Vagina (tissue), 2 donors: Measurements from ENCODE around the gene C15orf39. TPM values are rescaled to one million over a fixed set of nuclear protein-coding genes. Genes with fewer than 3 reads are reported as not detected.

Source experiments
- DNase-seq, 2 donors: peaks; one replicate each; pipeline ENCODE4 v3.0.0-alpha.2; 2017; ENCODE audit errors: extremely low spot score in 2 of 2
- H3K27ac ChIP-seq: fragments of 200-600 bp; sonication (generic); one replicate; pipeline ENCODE4 v1.5.1; 2019
- H3K27me3 ChIP-seq: fragments of 200-600 bp; sonication (generic); one replicate; pipeline ENCODE4 v1.5.1; 2019
- H3K36me3 ChIP-seq, 2 donors: fragments of 200-600 bp; sonication (generic); one replicate each; pipeline ENCODE4 v1.5.1; 2017 to 2019
- H3K4me1 ChIP-seq: fragments of 200-600 bp; sonication (generic); one replicate; pipeline ENCODE4 v1.5.1; 2019
- H3K4me3 ChIP-seq, 2 donors: fragments of 200-600 bp; sonication (generic); 1 replicate in 1 of 2; 2 replicates in 1 of 2; pipeline ENCODE4 v1.5.1; 2016 to 2019
- H3K9me3 ChIP-seq: fragments of 200-600 bp; sonication (generic); one replicate; pipeline ENCODE4 v1.5.1; 2019
- POLR2A ChIP-seq, 2 donors: fragments of 450-650 bp; IDR thresholded peaks; one replicate each; pipeline ENCODE4 v1.6.1; 2017; ENCODE audit warnings: antibody characterized with exemption in 2 of 2, mild to moderate bottlenecking in 2 of 2, moderate library complexity in 2 of 2
- POLR2AphosphoS5 ChIP-seq, 2 donors: sonication (generic); formaldehyde crosslinking; IDR thresholded peaks; one replicate each; pipeline ENCODE4 v1.9.0; 2017; ENCODE audit warnings: antibody characterized with exemption in 2 of 2, mild to moderate bottlenecking in 2 of 2, low read depth in 1 of 2; ENCODE audit not compliant: insufficient read depth in 1 of 2
- intact Hi-C: fragments of 100-400 bp; cut with DNase I; formaldehyde crosslinking; loops from one replicate; pipeline ENCODE4 v1.15.1; 2023
- total RNA-seq: library from RNA; depleted of rRNA; stranded (reverse); fragments of >200 nt; gene quantifications from one replicate; pipeline ENCODE4 v1.2.3, GENCODE V29; 2016
- TF ChIP-seq, protein P1 (sequence below), 3 experiments: fragments of 450-650 bp in 2 of 3; fragments of 200-600 bp in 1 of 3; sonication (generic) in 1 of 3; IDR thresholded peaks; one replicate each; pipeline ENCODE4 v1.5.1; 2017 to 2019; ENCODE audit warnings: antibody characterized with exemption in 3 of 3, mild to moderate bottlenecking in 2 of 3, moderate library complexity in 2 of 3

The C15orf39 gene
- total RNA-seq, 1 donor from 2014 or later = 20.9 TPM

DNA sequence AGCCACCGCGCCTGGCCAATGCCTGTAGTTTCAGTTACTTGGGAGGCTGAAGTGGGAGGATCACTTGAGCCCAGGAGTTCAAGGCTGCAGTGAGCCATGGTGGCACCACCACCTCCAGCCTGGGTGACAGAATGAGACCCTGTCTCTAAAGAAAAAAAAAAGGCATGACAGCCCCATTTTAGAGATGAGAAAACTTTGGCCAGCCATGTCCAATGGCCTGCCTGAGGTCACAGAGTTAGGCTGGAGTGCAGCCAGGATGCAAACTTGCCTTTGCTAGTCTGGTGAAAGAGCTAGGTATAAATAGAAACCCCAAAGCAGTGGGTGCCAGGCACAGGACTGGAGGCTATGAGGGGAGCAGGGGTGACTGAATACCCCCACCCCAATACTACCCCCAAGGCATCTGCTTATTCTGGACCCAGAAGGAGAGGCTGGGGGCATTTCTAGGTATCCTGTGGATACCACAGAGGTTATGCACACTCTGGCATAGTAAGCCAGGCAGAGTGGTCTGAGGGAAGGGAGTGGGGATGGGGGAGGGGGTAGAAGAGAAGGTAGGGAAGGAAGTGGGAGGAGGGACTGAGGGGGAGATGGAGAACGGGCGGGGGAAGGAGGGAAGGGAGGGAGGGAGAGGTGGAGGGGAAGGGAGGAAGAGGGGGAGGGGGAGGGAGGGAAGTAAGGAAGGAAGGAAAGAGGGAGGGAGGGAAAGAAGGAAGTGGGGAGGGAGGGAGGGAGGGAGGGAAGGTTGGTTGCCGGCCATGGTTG, 16.2 kb upstream of the C15orf39 start:
- Histone ChIP-seq H3K36me3 (no peaks in the 10 kb centered on the region), H3K4me3 (no peak overlapping the region), H3K27ac (no peak overlapping the region), H3K9me3 (no peaks in the 10 kb centered on the region), H3K27me3 (no peaks in the 10 kb centered on the region), H3K4me1 (peaks cover 6% of the 10 kb centered on the region)
- intact Hi-C loops = no loop called here
- TF ChIP-seq POLR2A (IDR thresholded peaks at IDR 0.05) (no peak), POLR2AphosphoS5 (IDR thresholded peaks at IDR 0.05; ENCODE audit: insufficient read depth in 1 of 2, low read depth in 1 of 2) (no peak)
- TF ChIP-seq, protein P1, sequence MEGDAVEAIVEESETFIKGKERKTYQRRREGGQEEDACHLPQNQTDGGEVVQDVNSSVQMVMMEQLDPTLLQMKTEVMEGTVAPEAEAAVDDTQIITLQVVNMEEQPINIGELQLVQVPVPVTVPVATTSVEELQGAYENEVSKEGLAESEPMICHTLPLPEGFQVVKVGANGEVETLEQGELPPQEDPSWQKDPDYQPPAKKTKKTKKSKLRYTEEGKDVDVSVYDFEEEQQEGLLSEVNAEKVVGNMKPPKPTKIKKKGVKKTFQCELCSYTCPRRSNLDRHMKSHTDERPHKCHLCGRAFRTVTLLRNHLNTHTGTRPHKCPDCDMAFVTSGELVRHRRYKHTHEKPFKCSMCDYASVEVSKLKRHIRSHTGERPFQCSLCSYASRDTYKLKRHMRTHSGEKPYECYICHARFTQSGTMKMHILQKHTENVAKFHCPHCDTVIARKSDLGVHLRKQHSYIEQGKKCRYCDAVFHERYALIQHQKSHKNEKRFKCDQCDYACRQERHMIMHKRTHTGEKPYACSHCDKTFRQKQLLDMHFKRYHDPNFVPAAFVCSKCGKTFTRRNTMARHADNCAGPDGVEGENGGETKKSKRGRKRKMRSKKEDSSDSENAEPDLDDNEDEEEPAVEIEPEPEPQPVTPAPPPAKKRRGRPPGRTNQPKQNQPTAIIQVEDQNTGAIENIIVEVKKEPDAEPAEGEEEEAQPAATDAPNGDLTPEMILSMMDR (IDR thresholded peaks at IDR 0.05) = no peak
- DNase-seq = no peak

GRCh38 chr15:75186044-75186443, 15.6 kb upstream of the C15orf39 start:
- Histone ChIP-seq H3K4me1 (peaks cover under 1% of the 10 kb centered on the region), H3K4me3 (no peak overlapping the region), H3K9me3 (no peaks in the 10 kb centered on the region), H3K27ac (no peak overlapping the region), H3K36me3 (no peaks in the 10 kb centered on the region), H3K27me3 (no peaks in the 10 kb centered on the region)
- intact Hi-C loops = no loop called here
- DNase-seq = no peak
- TF ChIP-seq POLR2AphosphoS5 (IDR thresholded peaks at IDR 0.05; ENCODE audit: insufficient read depth in 1 of 2, low read depth in 1 of 2) = no peak
- no peak for TF ChIP-seq POLR2A (IDR thresholded peaks at IDR 0.05)
- TF ChIP-seq, protein P1 (IDR thresholded peaks at IDR 0.05) = no peak

DNA sequence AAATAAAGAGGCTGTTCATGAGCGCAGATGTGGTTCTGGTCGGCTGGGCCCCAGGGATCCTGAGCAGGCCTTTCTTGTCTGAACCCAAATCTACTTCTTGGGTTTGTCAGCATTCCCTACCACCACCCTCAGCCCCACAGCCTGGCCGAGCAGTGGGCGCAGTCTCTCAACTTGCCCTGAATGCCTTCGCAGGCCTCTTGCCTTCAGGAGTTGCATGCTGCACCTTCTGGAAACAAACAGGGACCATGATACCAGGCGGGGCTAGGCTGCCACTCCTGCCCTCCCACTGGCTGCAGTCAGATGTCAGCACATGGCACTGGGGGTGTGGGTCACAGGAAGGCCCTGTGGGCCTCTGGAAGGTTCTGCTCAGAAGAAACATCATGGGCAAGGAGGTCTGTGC, 13.2 kb upstream of the C15orf39 start:
- no peak overlapping the region for H3K27ac ChIP-seq
- H3K27me3 ChIP-seq = no peaks in the 10 kb centered on the region
- no peaks in the 10 kb centered on the region for H3K9me3 ChIP-seq
- no peak for DNase-seq
- H3K4me3 ChIP-seq = no peak overlapping the region
- H3K4me1 ChIP-seq = no peaks in the 10 kb centered on the region
- H3K36me3 ChIP-seq = no peaks in the 10 kb centered on the region
- TF ChIP-seq POLR2AphosphoS5 (IDR thresholded peaks at IDR 0.05; ENCODE audit: insufficient read depth in 1 of 2, low read depth in 1 of 2) (no peak), POLR2A (IDR thresholded peaks at IDR 0.05) (no peak)
- TF ChIP-seq, protein P1 (IDR thresholded peaks at IDR 0.05) = no peak
- intact Hi-C loops = no loop called here

DNA sequence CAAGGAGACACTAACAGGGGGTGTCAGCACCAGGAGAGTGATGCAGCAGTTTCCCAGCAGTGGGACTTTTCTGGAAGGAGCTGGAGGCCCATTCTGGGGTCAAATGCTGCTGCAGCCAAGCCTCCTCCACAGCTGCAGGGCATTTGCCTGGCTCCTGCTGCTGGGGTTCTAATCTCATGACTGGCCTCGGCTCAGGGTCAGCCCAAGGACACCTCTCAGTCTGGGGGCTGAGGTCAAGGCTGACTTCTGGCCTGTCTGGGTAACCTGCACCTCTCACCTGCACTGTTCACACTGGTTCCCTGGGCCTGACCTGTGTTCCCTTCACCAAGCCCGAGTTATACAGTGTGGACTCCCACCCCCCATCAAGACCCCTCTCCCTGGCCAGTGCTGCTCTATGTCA, 10.4 kb upstream of the C15orf39 start:
- H3K4me1 ChIP-seq = peaks cover 10% of the 10 kb centered on the region
- no peaks in the 10 kb centered on the region for H3K9me3 ChIP-seq
- no peaks in the 10 kb centered on the region for H3K36me3 ChIP-seq
- intact Hi-C loops = no loop called here
- TF ChIP-seq, protein P1 (IDR thresholded peaks at IDR 0.05) = no peak
- TF ChIP-seq POLR2AphosphoS5 (IDR thresholded peaks at IDR 0.05; ENCODE audit: insufficient read depth in 1 of 2, low read depth in 1 of 2) (no peak), POLR2A (IDR thresholded peaks at IDR 0.05) (no peak)
- H3K4me3 ChIP-seq = no peak overlapping the region
- H3K27me3 ChIP-seq = no peaks in the 10 kb centered on the region
- no peak for DNase-seq
- no peak overlapping the region for H3K27ac ChIP-seq

DNA sequence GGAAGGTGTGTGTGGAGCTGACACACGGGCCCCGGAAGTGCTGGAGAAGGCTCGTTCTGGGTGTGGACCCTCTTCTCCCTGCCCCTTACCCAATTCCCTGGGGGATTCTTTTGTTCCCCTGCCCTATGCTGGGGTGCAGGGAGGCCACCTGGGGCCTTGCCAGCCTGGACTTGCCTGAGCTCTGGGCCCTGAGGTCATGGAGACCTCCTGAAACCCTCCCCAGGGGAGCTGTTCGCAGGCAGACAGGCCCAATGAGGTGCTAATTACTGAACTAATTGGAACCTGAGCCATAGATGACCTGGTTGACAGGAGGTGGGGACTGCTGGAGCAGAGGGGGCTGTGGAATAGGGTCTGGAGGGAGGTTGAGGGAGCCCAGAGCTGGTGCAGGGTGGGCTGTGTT, 9.4 kb upstream of the C15orf39 start:
- Histone ChIP-seq H3K4me1 (peaks cover 10% of the 10 kb centered on the region), H3K4me3 (no peak overlapping the region), H3K9me3 (no peaks in the 10 kb centered on the region), H3K27me3 (no peaks in the 10 kb centered on the region), H3K27ac (no peak overlapping the region), H3K36me3 (no peaks in the 10 kb centered on the region)
- TF ChIP-seq, protein P1 (IDR thresholded peaks at IDR 0.05) = no peak
- TF ChIP-seq POLR2A (IDR thresholded peaks at IDR 0.05) (no peak), POLR2AphosphoS5 (IDR thresholded peaks at IDR 0.05; ENCODE audit: insufficient read depth in 1 of 2, low read depth in 1 of 2) (no peak)
- DNase-seq = no peak
- intact Hi-C loops = no loop called here
